B cell (primary cell): ENCODE measurements around the gene UBA1. TPM values are rescaled to one million over a fixed set of nuclear protein-coding genes. Genes with fewer than 3 reads are reported as not detected.

ENCODE experiments used
- ATAC-seq: fragments of 200-7000 bp; cut with Tn5 transposase; one replicate; pipeline ENCODE4 v1.10.0; 2021; ENCODE audit warnings: low read depth, mild to moderate bottlenecking, moderate number of reproducible peaks, moderate library complexity
- CTCF ChIA-PET: fragments of 350-600 bp; sonication (Branson Sonifier 250); formaldehyde crosslinking; loops from one replicate; lab custom pipeline; 2021; ENCODE audit warnings: antibody characterized with exemption, inconsistent platforms; lab: Charles Lee
- POLR2A ChIA-PET: fragments of 350-600 bp; sonication (Branson Sonifier 250); formaldehyde crosslinking; loops from one replicate; lab custom pipeline; 2021; ENCODE audit warnings: antibody characterized with exemption; lab: Charles Lee
- DNase-seq: peaks from one replicate; pipeline ENCODE4 v3.0.0; 2013
- H2AFZ ChIP-seq: 2 replicates; pipeline ENCODE4 v1.6.1; 2012; ENCODE audit warnings: mild to moderate bottlenecking, low read depth, low read length; ENCODE audit not compliant: insufficient read depth, poor library complexity, severe bottlenecking
- H3K27ac ChIP-seq, 2 donors: 1 replicate in 1 of 2; 2 replicates in 1 of 2; pipeline ENCODE4 v1.5.1; 2012 to 2013; ENCODE audit warnings: low read length in 2 of 2, mild to moderate bottlenecking in 2 of 2, moderate library complexity in 1 of 2
- H3K27me3 ChIP-seq, 4 experiments: fragments of 200-600 bp in 1 of 4; sonication (generic) in 1 of 4; replicated peaks in 1 of 4; 1 replicate in 2 of 4; 2 replicates in 2 of 4; pipeline versions ENCODE4 v1.6.1 to v1.7.0; 2013 to 2016; ENCODE audit warnings: low read length in 3 of 4, mild to moderate bottlenecking in 2 of 4, mixed read lengths in 1 of 4, moderate library complexity in 1 of 4; ENCODE audit not compliant: insufficient read depth in 4 of 4, control insufficient read depth in 3 of 4; ENCODE audit errors: control extremely low read depth in 1 of 4
- H3K36me3 ChIP-seq, 2 experiments: replicated peaks in 1 of 2; 1 replicate in 1 of 2; 2 replicates in 1 of 2; pipeline versions ENCODE4 v1.6.1 to v1.7.1; 2013; ENCODE audit warnings: low read length in 1 of 2; ENCODE audit not compliant: insufficient read depth in 2 of 2, control insufficient read depth in 1 of 2; ENCODE audit errors: control extremely low read depth in 1 of 2, extremely low read depth in 1 of 2
- H3K4me1 ChIP-seq, 2 donors: fragments of 200-600 bp in 1 of 2; sonication (generic) in 1 of 2; 1 replicate in 1 of 2; 2 replicates in 1 of 2; pipeline versions ENCODE4 v1.5.1 to v1.6.1; 2013 to 2017; ENCODE audit warnings: low read length in 2 of 2; ENCODE audit not compliant: control insufficient read depth in 2 of 2, insufficient read depth in 2 of 2
- H3K4me2 ChIP-seq: replicated peaks from 2 replicates; pipeline ENCODE3; 2012; ENCODE audit warnings: mild to moderate bottlenecking, low read depth, low read length; ENCODE audit not compliant: poor library complexity, severe bottlenecking
- H3K4me3 ChIP-seq, 5 experiments: fragments of 200-600 bp in 1 of 5; sonication (generic) in 1 of 5; 1 replicate in 3 of 5; 2 replicates in 2 of 5; pipeline versions ENCODE4 v1.5.1 to v1.7.0; 2011 to 2016; ENCODE audit warnings: low read length in 4 of 5, mild to moderate bottlenecking in 4 of 5, low read depth in 2 of 5, control low read depth in 1 of 5, moderate library complexity in 1 of 5; ENCODE audit not compliant: insufficient read depth in 1 of 5; ENCODE audit errors: control extremely low read depth in 1 of 5, extremely low read depth in 1 of 5
- H3K79me2 ChIP-seq: fragments of 200-600 bp; sonication (generic); one replicate; pipeline ENCODE4 v1.6.0; 2016; ENCODE audit warnings: low read length; ENCODE audit not compliant: control insufficient read depth, insufficient read depth
- H3K9ac ChIP-seq: fragments of 200-600 bp; sonication (generic); 2 replicates; pipeline ENCODE4 v1.6.1; 2017; ENCODE audit warnings: mild to moderate bottlenecking, low read length, moderate library complexity
- H3K9me3 ChIP-seq, 3 donors: one replicate each; pipeline versions ENCODE4 v1.6.1 to v1.7.1; 2013; ENCODE audit warnings: low read length in 2 of 3; ENCODE audit not compliant: control insufficient read depth in 2 of 3, insufficient read depth in 1 of 3; ENCODE audit errors: control extremely low read depth in 1 of 3
- H4K20me1 ChIP-seq: 2 replicates; pipeline ENCODE4 v1.6.0; 2012; ENCODE audit warnings: mild to moderate bottlenecking, low read length; ENCODE audit not compliant: insufficient read depth, control insufficient read depth, poor library complexity, severe bottlenecking
- H3K27ac Mint-ChIP-seq: one replicate; pipeline ENCODE4 v1.8.0; 2021; ENCODE audit warnings: mixed read lengths
- H3K27me3 Mint-ChIP-seq: one replicate; pipeline ENCODE4 v1.8.0; 2021; ENCODE audit warnings: mixed read lengths
- H3K4me1 Mint-ChIP-seq: one replicate; pipeline ENCODE4 v1.8.0; 2021; ENCODE audit warnings: mixed read lengths
- H3K4me3 Mint-ChIP-seq: one replicate; pipeline ENCODE4 v1.8.0; 2021; ENCODE audit warnings: mixed read lengths
- H3K9me3 Mint-ChIP-seq: one replicate; pipeline ENCODE4 v1.8.0; 2022; ENCODE audit warnings: mixed read lengths; ENCODE audit not compliant: insufficient read depth
- EZH2 ChIP-seq: IDR thresholded peaks from 2 replicates; pipeline ENCODE4 v1.6.1; 2012; ENCODE audit warnings: borderline replicate concordance, low read depth, mild to moderate bottlenecking, moderate library complexity, low read length; ENCODE audit not compliant: insufficient read depth, poor library complexity, severe bottlenecking
- WGBS: methylation state at CpG from one replicate; pipeline ENCODE4 v1.1.5; 2013; ENCODE audit warnings: missing lambda C conversion rate; ENCODE audit not compliant: insufficient coverage; 5-methylcytosine and 5-hydroxymethylcytosine counted together
- intact Hi-C: fragments of 100-400 bp; cut with micrococcal nuclease; formaldehyde crosslinking; loops from one replicate; pipeline ENCODE4 v1.10.0; 2022
- polyA plus RNA-seq: library from polyadenylated mRNA; depleted of rRNA; stranded (reverse); fragments of >200 nt; gene quantifications from 2 replicates; pipeline ENCODE4 v1.2.3, GENCODE V29; 2012
- total RNA-seq, 2 donors: library from RNA; stranded (reverse); fragments of 120-200 nt in 1 of 2; gene quantifications; 1 replicate in 1 of 2; 2 replicates in 1 of 2; pipeline versions ENCODE4 v1.2.3 to v1.2.4, GENCODE V29; 2013 to 2022
- TF ChIP-seq, protein P1 (sequence below): fragments of 200-600 bp; IDR thresholded peaks from one replicate; pipeline ENCODE4 v1.8.0; 2022; ENCODE audit warnings: antibody characterized with exemption, mild to moderate bottlenecking

Gene UBA1
- total and polyA plus RNA-seq, 2 donors (not counting 1 experiment from before 2014, with no cell fraction given): 166 to 211 TPM

DNA sequence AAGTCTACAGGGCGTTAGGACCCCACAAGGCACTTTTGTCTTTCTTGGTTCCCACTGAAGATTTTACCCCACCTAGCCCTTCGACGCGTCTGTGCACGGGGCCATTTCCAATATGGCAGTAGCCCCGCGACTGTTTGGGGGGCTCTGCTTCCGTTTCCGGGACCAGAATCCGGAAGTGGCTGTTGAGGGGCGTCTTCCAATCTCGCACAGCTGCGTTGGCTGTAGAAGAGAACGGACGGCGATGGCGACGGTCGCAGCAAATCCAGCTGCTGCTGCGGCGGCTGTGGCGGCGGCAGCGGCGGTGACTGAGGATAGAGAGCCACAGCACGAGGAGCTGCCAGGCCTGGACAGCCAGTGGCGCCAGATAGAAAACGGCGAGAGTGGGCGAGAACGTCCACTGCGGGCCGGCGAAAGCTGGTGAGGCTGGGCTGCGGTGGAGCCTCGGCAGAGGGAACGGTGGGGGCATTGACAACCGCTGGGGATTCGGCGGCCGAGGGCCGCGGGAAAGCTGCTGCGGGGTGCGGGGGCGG lies 39.2 kb downstream of the UBA1 start, which contains the start of gene USP11:
TSS of gene USP11 (plus strand) at position 207 of the 530 bp plus-strand sequence. CDS start at position 242, 35 bp downstream.
- Histone ChIP-seq H3K9ac (peak within 1 kb of the TSS; percentile 93), H3K9me3 (no peaks in the 10 kb centered on the region), H3K36me3 (no peaks in the 10 kb centered on the region), H3K4me2 (peak within 1 kb of the TSS; percentile 76), H3K27me3 (no peaks in the 10 kb centered on the region), H3K27ac (peak within 1 kb of the TSS; percentile 96 to 99), H3K4me1 (peaks cover 0 to 8% of the 10 kb centered on the region in 2 donors), H4K20me1 (no peaks in the 10 kb centered on the region), H3K4me3 (peak within 1 kb of the TSS; percentile 67 to 82 (median 75)), H2AFZ (peak within 1 kb of the TSS; percentile 63), H3K79me2 (peaks cover 22% of the 10 kb centered on the region)
- POLR2A ChIA-PET: interaction anchor here (0.6 to 1.8 kb wide), 9 partner anchors 15 to 1569 kb away, joined by 3 to 16 read pairs (median 5); partner anchors contain the start of genes CDK16, HDAC6, NDUFB11 and RBM10
- H3K4me3 Mint-ChIP-seq: peak within 1 kb of the TSS; percentile 94
- intact Hi-C loops: loop anchor here (1.0 to 5.0 kb wide), 8 partner anchors 15 to 424 kb away; partner anchors contain the start of genes ARAF, CDK16, RBM10 and UBA1
- CTCF ChIA-PET: interaction anchor here (0.6 to 1.4 kb wide), 3 partner anchors 17 to 291 kb away, joined by 3 to 6 read pairs (median 4); no protein-coding TSS in a partner anchor
- WGBS: under 1% methylated on average over 28 of the region's 46 CpGs
- no peaks in the 10 kb centered on the region for H3K9me3 Mint-ChIP-seq
- no peaks in the 10 kb centered on the region for H3K27me3 Mint-ChIP-seq
- H3K27ac Mint-ChIP-seq: peak within 1 kb of the TSS; percentile 99
- TF ChIP-seq, protein P1, sequence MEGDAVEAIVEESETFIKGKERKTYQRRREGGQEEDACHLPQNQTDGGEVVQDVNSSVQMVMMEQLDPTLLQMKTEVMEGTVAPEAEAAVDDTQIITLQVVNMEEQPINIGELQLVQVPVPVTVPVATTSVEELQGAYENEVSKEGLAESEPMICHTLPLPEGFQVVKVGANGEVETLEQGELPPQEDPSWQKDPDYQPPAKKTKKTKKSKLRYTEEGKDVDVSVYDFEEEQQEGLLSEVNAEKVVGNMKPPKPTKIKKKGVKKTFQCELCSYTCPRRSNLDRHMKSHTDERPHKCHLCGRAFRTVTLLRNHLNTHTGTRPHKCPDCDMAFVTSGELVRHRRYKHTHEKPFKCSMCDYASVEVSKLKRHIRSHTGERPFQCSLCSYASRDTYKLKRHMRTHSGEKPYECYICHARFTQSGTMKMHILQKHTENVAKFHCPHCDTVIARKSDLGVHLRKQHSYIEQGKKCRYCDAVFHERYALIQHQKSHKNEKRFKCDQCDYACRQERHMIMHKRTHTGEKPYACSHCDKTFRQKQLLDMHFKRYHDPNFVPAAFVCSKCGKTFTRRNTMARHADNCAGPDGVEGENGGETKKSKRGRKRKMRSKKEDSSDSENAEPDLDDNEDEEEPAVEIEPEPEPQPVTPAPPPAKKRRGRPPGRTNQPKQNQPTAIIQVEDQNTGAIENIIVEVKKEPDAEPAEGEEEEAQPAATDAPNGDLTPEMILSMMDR: no peak
- no peak for TF ChIP-seq EZH2
- ATAC-seq (peak; percentile 28), DNase-seq (peak; percentile 79)
- peaks cover 21% of the 10 kb centered on the region for H3K4me1 Mint-ChIP-seq
